GM19023 (cell line): Measurements from ENCODE around the gene BBOX1.
"Not testable (repeated sequence)": the region's sequence is repeated elsewhere in the genome, so short reads cannot be mapped to it uniquely, and the experiment has no call there.

Experiments
- ATAC-seq: cut with Tn5 transposase; IDR thresholded peaks from one replicate; pipeline ENCODE4 v1.9.1; 2021; ENCODE audit warnings: mild to moderate bottlenecking, moderate library complexity; ENCODE audit not compliant: unreplicated experiment

Gene BBOX1

GRCh38 chr11:27174021-27174420 is 133.4 kb downstream of the BBOX1 start:
- no peak for ATAC-seq

GRCh38 chr11:27174672-27175210 is 134.1 kb downstream of the BBOX1 start:
- no peak for ATAC-seq

- not testable (repeated sequence) for ATAC-seq
Measured at GRCh38 chr11:27175562-27175961, 134.9 kb downstream of the BBOX1 start.
